GM19397 (cell line): ENCODE data around the gene ERG28.
"Not testable (repeated sequence)": the region's sequence is repeated elsewhere in the genome, so short reads cannot be mapped to it uniquely, and the experiment has no call there.

Experiments
- ATAC-seq: cut with Tn5 transposase; IDR thresholded peaks from one replicate; pipeline ENCODE4 v1.9.1; 2021; ENCODE audit warnings: mild to moderate bottlenecking, moderate library complexity; ENCODE audit not compliant: unreplicated experiment

ERG28 gene

DNA sequence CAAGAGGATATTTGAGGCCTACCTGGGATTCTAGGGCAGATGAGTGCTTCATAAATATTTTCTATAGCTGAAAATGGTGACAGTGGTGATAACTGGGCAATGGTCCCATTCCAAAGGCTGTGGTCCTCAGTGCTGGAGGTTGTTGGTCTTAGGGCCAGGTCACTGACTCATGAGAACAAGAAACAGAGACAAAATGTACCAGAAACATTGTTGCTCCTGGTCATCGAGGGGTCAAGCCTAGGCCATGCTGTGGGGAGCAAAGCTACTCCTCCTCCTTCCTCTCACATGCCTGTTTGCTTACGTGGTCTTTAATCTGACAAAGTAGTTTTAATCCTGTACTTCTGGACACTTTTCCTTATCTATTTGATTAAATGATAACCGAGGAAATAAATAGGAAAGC is 33.8 kb downstream of the ERG28 start:
- ATAC-seq = no peak

DNA sequence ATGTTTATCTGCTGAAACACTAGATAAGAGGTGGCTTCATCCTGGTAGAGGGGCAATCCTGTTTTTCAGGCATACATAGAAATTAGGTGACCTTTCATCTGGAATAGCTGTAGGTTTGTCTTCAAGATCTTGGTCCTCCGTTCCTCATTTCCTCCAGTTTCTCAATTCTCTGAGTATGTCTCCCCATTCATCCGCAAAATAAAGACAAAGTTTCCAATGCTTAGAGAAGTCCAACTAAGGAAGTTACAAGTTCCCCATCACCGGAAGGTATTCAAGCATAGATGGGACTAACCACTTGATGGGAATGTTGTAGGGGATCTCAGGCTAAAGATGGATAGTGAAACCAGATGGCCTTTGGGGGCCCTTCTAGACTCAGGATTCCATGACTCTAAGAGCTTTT is 34.3 kb downstream of the ERG28 start:
- no peak for ATAC-seq

- no peak for ATAC-seq
Observed at GRCh38 chr14:75625034-75625433, 35.6 kb downstream of the ERG28 start.

GRCh38 chr14:75619548-75619947 is 41.1 kb downstream of the ERG28 start:
- ATAC-seq = no peak

- ATAC-seq = no peak
Observed at GRCh38 chr14:75615200-75615599, 45.5 kb downstream of the ERG28 start.

DNA sequence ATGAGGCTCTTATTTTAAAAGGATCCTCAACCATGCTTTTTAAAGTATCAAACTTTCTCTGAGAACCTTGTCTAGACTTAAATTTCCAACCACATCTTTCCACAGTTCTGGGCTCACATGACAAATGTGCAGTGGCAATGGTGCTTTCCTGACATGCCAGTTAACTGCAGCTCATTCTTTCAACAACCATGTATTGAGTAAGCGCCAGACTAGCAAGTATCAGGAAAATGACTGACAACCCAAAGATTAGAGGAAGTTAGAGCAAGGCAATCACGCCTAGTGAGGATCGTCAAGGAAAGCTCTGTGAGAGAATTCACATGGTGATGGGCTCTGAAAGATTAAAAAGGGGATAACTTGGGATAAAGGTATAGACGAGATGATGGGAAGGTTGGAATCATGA is 46.5 kb downstream of the ERG28 start:
- ATAC-seq = no peak

DNA sequence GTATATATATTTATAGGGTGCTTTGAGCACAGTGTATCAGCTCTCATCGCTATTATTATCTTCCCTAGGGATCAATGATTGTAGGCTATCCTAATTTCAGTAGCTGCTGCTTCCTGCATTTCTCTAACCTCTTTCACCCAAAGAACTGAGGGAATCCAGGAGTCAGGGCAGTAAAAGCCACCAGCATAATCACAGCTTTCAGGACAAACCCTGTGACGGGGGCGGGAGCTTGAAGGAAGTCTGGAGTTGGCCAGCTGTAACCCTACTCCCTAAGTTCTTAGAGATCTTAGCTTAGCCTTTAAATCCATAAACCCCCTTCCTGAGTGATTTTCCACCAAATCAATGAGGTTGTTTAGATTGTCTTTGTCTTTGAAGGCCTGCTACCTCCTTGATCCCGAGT is 48.5 kb downstream of the ERG28 start:
- ATAC-seq = no peak

DNA sequence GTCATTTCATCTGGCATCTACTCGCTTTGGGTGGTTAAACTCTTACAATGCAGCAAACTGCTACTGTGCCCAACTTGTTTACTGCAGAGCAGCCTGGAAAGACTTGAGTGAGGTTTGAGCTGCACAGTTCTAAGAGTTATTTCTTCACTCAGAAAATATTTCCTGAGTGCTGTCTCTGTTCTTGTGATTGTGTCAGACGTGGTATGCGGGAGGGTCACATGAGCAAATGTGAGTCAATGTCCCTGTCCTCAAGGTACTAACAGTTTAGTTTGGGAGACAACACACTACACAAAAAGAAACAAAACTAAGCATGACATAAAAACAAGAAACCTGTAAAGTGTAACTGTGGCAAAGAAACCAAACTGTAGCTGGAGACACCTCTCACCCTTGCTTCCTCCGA is 49.8 kb downstream of the ERG28 start:
- ATAC-seq = no peak

DNA sequence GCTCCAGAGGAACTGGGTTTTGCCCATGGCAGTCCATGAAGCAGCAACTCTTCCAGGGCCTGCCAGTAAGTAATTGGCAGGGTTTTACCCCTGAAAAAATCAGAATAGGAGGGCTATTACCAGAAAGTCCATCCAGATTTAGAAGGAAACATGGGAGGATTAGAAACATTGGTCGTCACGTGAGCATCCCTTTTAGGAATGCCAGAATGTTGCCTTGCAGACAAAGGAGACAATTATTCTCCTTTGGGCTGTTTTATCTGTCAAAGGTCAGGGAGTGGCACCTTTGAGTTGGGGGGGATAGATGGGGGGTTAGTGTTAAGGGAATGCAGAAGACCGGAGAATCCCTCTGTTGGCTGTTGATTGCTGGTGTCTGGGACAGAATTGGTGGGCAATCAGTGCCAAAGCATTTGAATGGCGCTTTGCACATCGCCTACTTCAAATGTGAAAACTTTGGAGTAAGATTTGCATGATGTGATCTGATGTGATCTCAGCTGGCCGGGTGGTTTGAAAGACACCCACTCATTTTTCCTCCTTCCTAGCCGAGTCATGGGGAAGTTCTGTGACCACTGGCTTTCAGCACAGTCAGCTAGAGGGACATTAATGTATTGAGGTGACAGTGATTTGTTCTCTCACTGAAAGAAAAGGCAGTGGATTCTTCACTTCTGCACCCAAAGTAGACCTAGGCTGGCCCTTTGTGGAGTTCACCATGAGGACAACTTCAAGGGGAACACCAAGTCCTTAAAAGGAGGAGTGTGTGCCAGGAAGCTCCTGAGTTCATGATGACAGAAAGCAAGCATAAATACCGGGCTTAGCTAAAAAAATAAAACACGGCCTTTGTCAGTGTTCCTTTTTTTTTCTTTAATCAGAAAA is 50.8 kb downstream of the ERG28 start:
- no peak for ATAC-seq

GRCh38 chr14:75609116-75609515 is 51.6 kb downstream of the ERG28 start:
- no peak for ATAC-seq

DNA sequence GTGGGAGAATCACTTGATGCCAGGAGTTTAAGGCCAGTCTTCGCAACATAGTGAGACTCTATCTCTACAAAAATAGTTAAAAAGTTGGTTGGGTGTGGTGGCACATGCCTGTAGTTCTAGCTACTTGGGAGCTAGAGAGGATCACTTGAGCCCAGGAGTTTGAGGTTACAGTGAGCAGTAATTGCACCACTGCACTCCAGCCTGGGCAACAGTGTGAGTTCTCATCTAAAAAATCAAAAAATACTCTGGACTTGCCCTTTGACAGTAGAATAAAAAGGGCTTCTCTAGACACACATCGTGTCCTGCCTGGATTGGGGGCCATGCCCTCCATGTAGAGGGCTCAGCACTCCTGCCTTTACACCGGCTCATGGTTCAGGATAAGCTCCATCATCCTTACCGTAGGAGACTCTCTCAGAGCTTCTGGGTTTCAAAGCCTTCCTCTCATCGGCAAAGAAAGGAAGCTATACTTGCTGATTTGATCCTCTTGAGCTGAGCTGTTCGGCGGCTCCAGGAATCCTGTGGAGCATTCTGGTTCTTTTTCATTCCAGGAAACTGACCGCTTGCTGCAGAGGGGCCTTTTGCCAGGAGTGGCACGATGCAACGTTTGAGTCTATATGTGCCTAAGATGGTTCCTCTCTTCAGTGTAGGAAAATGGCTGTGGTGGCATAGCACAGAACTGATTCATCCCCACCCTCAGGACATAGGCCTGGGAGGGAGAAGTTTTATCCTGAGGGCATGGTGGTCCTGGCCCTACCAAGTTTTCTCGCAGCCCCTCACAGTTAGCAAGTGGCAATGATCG is 52.6 kb downstream of the ERG28 start:
- ATAC-seq = no peak

- ATAC-seq = no peak
Observed at GRCh38 chr14:75607044-75607443, 53.6 kb downstream of the ERG28 start.

- no peak for ATAC-seq
Observed at GRCh38 chr14:75605916-75606315, 54.8 kb downstream of the ERG28 start.

GRCh38 chr14:75604979-75605851 is 55.5 kb downstream of the ERG28 start:
- ATAC-seq = no peak

DNA sequence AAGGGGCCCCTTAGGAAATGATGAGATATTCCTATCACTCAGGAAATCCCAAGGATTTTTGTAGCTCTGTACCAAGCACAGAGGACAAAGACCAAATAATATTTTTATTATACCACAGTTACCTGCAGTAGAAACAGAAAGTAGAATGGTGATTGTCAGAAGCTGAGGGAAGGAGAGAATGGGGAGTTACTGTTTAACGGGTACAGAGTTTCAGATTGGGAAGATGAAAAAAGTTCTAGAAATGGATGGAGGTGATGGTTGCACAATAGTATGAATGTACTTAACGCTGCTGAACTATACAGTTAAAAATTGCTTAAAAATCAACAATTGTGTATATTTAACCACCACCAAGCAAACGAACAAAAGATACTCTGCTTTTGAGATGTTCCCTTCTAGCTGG is 58.2 kb downstream of the ERG28 start:
- no peak for ATAC-seq

GRCh38 chr14:75601061-75601460 is 59.6 kb downstream of the ERG28 start:
- not testable (repeated sequence) for ATAC-seq

- not testable (repeated sequence) for ATAC-seq
Observed at GRCh38 chr14:75600100-75600499, 60.6 kb downstream of the ERG28 start.
